GM21528 (cell line): ENCODE results near the gene DNER.
"Not testable (repeated sequence)": the region's sequence is repeated elsewhere in the genome, so short reads cannot be mapped to it uniquely, and the experiment has no call there.

Experiments
- ATAC-seq: cut with Tn5 transposase; IDR thresholded peaks from one replicate; pipeline ENCODE4 v1.9.1; 2021; ENCODE audit warnings: mild to moderate bottlenecking, moderate library complexity; ENCODE audit not compliant: unreplicated experiment, low FRiP score

The DNER gene

GRCh38 chr2:229627728-229628127 is 86.6 kb downstream of the DNER start:
- ATAC-seq = no peak

- ATAC-seq = no peak
Observed at GRCh38 chr2:229622495-229623355, 91.6 kb downstream of the DNER start.

GRCh38 chr2:229620759-229621158 is 93.6 kb downstream of the DNER start:
- no peak for ATAC-seq

- ATAC-seq = no peak
Observed at GRCh38 chr2:229620289-229620688, 94.1 kb downstream of the DNER start.

- ATAC-seq = no peak
Observed at GRCh38 chr2:229616433-229616832, 97.9 kb downstream of the DNER start.

GRCh38 chr2:229614021-229614420 is 100.3 kb downstream of the DNER start:
- ATAC-seq = not testable (repeated sequence)

- ATAC-seq = no peak
Observed at GRCh38 chr2:229612384-229612971, 101.9 kb downstream of the DNER start.

GRCh38 chr2:229611360-229611759 is 103.0 kb downstream of the DNER start:
- no peak for ATAC-seq

GRCh38 chr2:229610872-229611271 is 103.5 kb downstream of the DNER start:
- ATAC-seq = no peak

GRCh38 chr2:229610333-229610732 is 104.0 kb downstream of the DNER start:
- ATAC-seq = no peak

GRCh38 chr2:229601936-229602335 is 112.4 kb downstream of the DNER start:
- ATAC-seq = no peak

GRCh38 chr2:229601396-229601795 is 113.0 kb downstream of the DNER start:
- no peak for ATAC-seq

GRCh38 chr2:229598227-229598626 is 116.1 kb downstream of the DNER start:
- ATAC-seq = no peak

GRCh38 chr2:229596796-229597195 is 117.6 kb downstream of the DNER start:
- ATAC-seq = no peak

- no peak for ATAC-seq
Observed at GRCh38 chr2:229591611-229592010, 122.7 kb downstream of the DNER start.

GRCh38 chr2:229586746-229587705 is 127.3 kb downstream of the DNER start:
- ATAC-seq = no peak

GRCh38 chr2:229586012-229586411 is 128.3 kb downstream of the DNER start:
- no peak for ATAC-seq

GRCh38 chr2:229582151-229582550 is 132.2 kb downstream of the DNER start:
- ATAC-seq = no peak

GRCh38 chr2:229578052-229578846 is 136.1 kb downstream of the DNER start:
- ATAC-seq = no peak
